MG63 (cell line): Measurements from ENCODE around the gene E2F1. TPM values are rescaled to one million over a fixed set of nuclear protein-coding genes. Genes with fewer than 3 reads are reported as not detected.

Source experiments
- DNase-seq: peaks from one replicate; pipeline ENCODE4 v3.0.0-alpha.2; 2020
- H3K27me3 ChIP-seq: fragments of 250-450 bp; sonication (Bioruptor Pico); 2 replicates; pipeline ENCODE4 v1.5.1; 2020; ENCODE audit warnings: mild to moderate bottlenecking, moderate library complexity
- H3K36me3 ChIP-seq: fragments of 250-450 bp; sonication (Bioruptor Pico); 2 replicates; pipeline ENCODE4 v1.5.1; 2020; ENCODE audit warnings: mild to moderate bottlenecking, moderate library complexity
- H3K4me3 ChIP-seq: fragments of 250-450 bp; sonication (Bioruptor Pico); 2 replicates; pipeline ENCODE4 v1.5.1; 2020; ENCODE audit warnings: mild to moderate bottlenecking, moderate library complexity
- H3K9me3 ChIP-seq: fragments of 250-450 bp; sonication (Bioruptor Pico); 2 replicates; pipeline ENCODE4 v1.5.1; 2020; ENCODE audit warnings: mild to moderate bottlenecking, moderate library complexity
- total RNA-seq: library from RNA; depleted of rRNA; stranded (reverse); fragments of >200 nt; shearing (Covaris generic); gene quantifications from 2 replicates; pipeline ENCODE4 v1.2.3, GENCODE V29; 2014; ENCODE audit warnings: low replicate concordance

E2F1 gene
- total RNA-seq, 1 experiment from 2014 or later: 52.1 TPM

GRCh38 chr20:33679758-33680485, 6.3 kb downstream of the E2F1 start:
- Histone ChIP-seq H3K36me3 (peaks cover 39% of the 10 kb centered on the region), H3K4me3 (no peak overlapping the region), H3K27me3 (no peaks in the 10 kb centered on the region), H3K9me3 (no peaks in the 10 kb centered on the region)
- no peak for DNase-seq

GRCh38 chr20:33677991-33678702, 8.0 kb downstream of the E2F1 start:
- Histone ChIP-seq H3K36me3 (peaks cover 34% of the 10 kb centered on the region), H3K27me3 (no peaks in the 10 kb centered on the region), H3K4me3 (no peak overlapping the region), H3K9me3 (no peaks in the 10 kb centered on the region)
- DNase-seq: no peak

- H3K4me3 ChIP-seq: no peak overlapping the region
- no peak for DNase-seq
- peaks cover 32% of the 10 kb centered on the region for H3K36me3 ChIP-seq
- H3K27me3 ChIP-seq: no peaks in the 10 kb centered on the region
- H3K9me3 ChIP-seq: no peaks in the 10 kb centered on the region
These were observed 9.2 kb downstream of the E2F1 start for GRCh38 chr20:33676652-33677645.

GRCh38 chr20:33676121-33676520, 10.1 kb downstream of the E2F1 start:
- H3K9me3 ChIP-seq: no peaks in the 10 kb centered on the region
- H3K27me3 ChIP-seq: no peaks in the 10 kb centered on the region
- H3K36me3 ChIP-seq: peaks cover 32% of the 10 kb centered on the region
- no peak for DNase-seq
- H3K4me3 ChIP-seq: no peak overlapping the region

- no peaks in the 10 kb centered on the region for H3K9me3 ChIP-seq
- H3K4me3 ChIP-seq: no peak overlapping the region
- DNase-seq: no peak
- no peaks in the 10 kb centered on the region for H3K27me3 ChIP-seq
- peaks cover 29% of the 10 kb centered on the region for H3K36me3 ChIP-seq
These were observed 10.8 kb downstream of the E2F1 start for GRCh38 chr20:33675136-33675959.

GRCh38 chr20:33674294-33675135, 11.7 kb downstream of the E2F1 start, which contains the start of gene NECAB3:
Gene NECAB3, minus strand, starts transcription at chr20:33674428. Its CDS starts 76 bp downstream, at chr20:33674352.
- no peaks in the 10 kb centered on the region for H3K27me3 ChIP-seq
- peaks cover 21% of the 10 kb centered on the region for H3K36me3 ChIP-seq
- H3K9me3 ChIP-seq: no peaks in the 10 kb centered on the region
- peak; percentile 83 for DNase-seq
- peak within 1 kb of the TSS; percentile 56 for H3K4me3 ChIP-seq

GRCh38 chr20:33673410-33674293, 12.5 kb downstream of the E2F1 start:
- Histone ChIP-seq H3K36me3 (peaks cover 18% of the 10 kb centered on the region), H3K9me3 (no peaks in the 10 kb centered on the region), H3K27me3 (no peaks in the 10 kb centered on the region), H3K4me3 (peak overlapping the region; percentile 56)
- DNase-seq: peak; percentile 50

GRCh38 chr20:33673114-33673409, 13.1 kb downstream of the E2F1 start:
- peaks cover 20% of the 10 kb centered on the region for H3K36me3 ChIP-seq
- DNase-seq: no peak

GRCh38 chr20:33672426-33673113, 13.6 kb downstream of the E2F1 start:
- Histone ChIP-seq H3K36me3 (peaks cover 19% of the 10 kb centered on the region), H3K27me3 (no peaks in the 10 kb centered on the region), H3K4me3 (no peak overlapping the region), H3K9me3 (no peaks in the 10 kb centered on the region)
- no peak for DNase-seq

More at GRCh38 chr20:33673114-33673409, 13.1 kb downstream of the E2F1 start:
- Histone ChIP-seq H3K4me3 (peak overlapping the region; percentile 56), H3K9me3 (no peaks in the 10 kb centered on the region), H3K27me3 (no peaks in the 10 kb centered on the region)

GRCh38 chr20:33671573-33672288, 14.5 kb downstream of the E2F1 start:
- H3K9me3 ChIP-seq: no peaks in the 10 kb centered on the region
- no peaks in the 10 kb centered on the region for H3K27me3 ChIP-seq
- peaks cover 13% of the 10 kb centered on the region for H3K36me3 ChIP-seq
- DNase-seq: no peak
- no peak overlapping the region for H3K4me3 ChIP-seq

- Histone ChIP-seq H3K9me3 (no peaks in the 10 kb centered on the region), H3K27me3 (no peaks in the 10 kb centered on the region), H3K36me3 (peaks cover 13% of the 10 kb centered on the region), H3K4me3 (no peak overlapping the region)
- DNase-seq: no peak
These were observed 15.3 kb downstream of the E2F1 start for GRCh38 chr20:33670715-33671499.

GRCh38 chr20:33669873-33670640, 16.1 kb downstream of the E2F1 start:
- no peaks in the 10 kb centered on the region for H3K9me3 ChIP-seq
- H3K36me3 ChIP-seq: peaks cover 13% of the 10 kb centered on the region
- no peak for DNase-seq
- H3K4me3 ChIP-seq: no peak overlapping the region
- no peaks in the 10 kb centered on the region for H3K27me3 ChIP-seq
